Tibial nerve (tissue), 4 donors: ENCODE measurements around the gene CRABP1.

Experiments
- EP300 ChIP-seq, 2 donors: sonication (generic); formaldehyde crosslinking; IDR thresholded peaks; one replicate each; pipeline ENCODE4 v1.6.1; 2017; ENCODE audit warnings: antibody characterized with exemption in 2 of 2, mild to moderate bottlenecking in 1 of 2
- POLR2A ChIP-seq, 2 donors: fragments of 450-650 bp; IDR thresholded peaks; one replicate each; pipeline ENCODE4 v1.6.1; 2017; ENCODE audit warnings: antibody characterized with exemption in 2 of 2, mild to moderate bottlenecking in 2 of 2, moderate library complexity in 2 of 2
- TF ChIP-seq, protein P1 (sequence below), 5 experiments: fragments of 200-600 bp in 3 of 5; fragments of 450-650 bp in 2 of 5; sonication (generic) in 3 of 5; IDR thresholded peaks; one replicate each; pipeline ENCODE4 v1.5.1; 2016 to 2019; ENCODE audit warnings: antibody characterized with exemption in 5 of 5, mild to moderate bottlenecking in 3 of 5, moderate library complexity in 2 of 5

DNA sequence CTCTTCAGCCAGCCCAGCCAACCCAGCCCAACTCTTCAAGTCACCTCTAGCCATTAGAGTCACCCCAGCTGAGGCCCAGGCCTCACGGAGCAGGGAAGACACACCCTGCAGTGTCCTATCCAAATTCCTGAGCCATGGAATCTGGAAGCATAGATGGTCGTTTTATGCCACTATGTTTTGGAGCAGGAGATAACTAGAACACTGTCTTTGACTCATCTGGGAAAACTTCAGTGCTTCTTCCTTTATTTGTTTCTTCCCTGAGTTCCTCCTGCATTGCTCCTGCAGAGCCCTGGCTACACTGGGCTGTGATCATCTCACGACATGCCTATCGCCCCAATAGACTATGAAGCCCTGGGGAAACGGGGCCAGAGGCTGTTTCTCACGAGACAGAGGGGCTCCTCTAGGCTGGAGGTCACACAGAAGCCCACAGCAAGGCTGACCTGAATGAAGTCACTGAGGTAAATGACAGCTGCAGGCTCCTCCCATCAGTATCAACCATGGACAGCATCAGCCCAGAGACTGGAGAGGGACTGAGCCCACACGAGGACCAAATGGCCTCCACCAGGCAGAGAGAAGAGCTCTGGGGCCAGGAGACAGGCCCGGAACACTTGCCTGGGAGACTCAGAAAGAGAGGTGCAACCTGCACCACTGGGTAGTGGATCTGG is 22.7 kb downstream of the CRABP1 start:
- TF ChIP-seq, protein P1, sequence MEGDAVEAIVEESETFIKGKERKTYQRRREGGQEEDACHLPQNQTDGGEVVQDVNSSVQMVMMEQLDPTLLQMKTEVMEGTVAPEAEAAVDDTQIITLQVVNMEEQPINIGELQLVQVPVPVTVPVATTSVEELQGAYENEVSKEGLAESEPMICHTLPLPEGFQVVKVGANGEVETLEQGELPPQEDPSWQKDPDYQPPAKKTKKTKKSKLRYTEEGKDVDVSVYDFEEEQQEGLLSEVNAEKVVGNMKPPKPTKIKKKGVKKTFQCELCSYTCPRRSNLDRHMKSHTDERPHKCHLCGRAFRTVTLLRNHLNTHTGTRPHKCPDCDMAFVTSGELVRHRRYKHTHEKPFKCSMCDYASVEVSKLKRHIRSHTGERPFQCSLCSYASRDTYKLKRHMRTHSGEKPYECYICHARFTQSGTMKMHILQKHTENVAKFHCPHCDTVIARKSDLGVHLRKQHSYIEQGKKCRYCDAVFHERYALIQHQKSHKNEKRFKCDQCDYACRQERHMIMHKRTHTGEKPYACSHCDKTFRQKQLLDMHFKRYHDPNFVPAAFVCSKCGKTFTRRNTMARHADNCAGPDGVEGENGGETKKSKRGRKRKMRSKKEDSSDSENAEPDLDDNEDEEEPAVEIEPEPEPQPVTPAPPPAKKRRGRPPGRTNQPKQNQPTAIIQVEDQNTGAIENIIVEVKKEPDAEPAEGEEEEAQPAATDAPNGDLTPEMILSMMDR (IDR thresholded peaks at IDR 0.05), result no peak
- TF ChIP-seq POLR2A (IDR thresholded peaks at IDR 0.05) (no peak), EP300 (IDR thresholded peaks at IDR 0.05) (no peak)
